HG02571 (cell line): ENCODE results near the gene MCU.

Experiments used
- ATAC-seq: cut with Tn5 transposase; IDR thresholded peaks from one replicate; pipeline ENCODE4 v1.9.1; 2021; ENCODE audit warnings: mild to moderate bottlenecking, moderate library complexity; ENCODE audit not compliant: unreplicated experiment

MCU gene

DNA sequence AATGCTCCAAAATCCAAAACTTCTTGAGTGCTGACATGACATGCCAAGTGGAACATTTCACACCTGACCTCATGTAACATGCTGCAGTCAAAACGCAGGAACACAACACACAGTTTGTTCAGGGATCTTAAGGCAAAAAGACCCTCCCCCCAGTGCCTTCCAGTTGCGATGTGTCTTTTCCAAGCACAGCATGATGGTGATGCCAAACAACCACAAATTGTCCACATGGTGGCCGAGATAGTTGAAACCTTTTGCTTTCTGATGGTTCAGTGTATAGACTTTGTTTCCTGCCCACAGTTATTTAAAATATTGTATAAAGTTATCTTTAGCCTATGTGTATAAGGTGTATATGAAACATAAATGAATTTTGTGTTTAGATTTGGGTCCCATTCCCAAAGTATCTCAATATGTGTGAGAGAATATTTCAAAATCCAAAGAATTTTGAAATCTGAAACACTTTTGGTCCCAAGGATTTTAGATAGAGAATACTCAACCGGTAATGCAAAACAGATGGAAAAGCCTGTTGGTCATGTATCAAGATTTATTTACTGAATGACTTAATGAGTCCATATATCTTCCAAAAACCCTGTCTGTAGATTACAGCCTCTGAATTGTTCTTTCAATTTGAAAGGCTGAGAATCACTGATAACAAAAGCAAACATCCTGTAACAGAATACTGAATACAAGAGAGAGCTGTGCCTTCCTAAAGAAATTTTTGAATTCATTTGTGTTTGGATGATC, 108.2 kb downstream of the MCU start:
- no peak for ATAC-seq

DNA sequence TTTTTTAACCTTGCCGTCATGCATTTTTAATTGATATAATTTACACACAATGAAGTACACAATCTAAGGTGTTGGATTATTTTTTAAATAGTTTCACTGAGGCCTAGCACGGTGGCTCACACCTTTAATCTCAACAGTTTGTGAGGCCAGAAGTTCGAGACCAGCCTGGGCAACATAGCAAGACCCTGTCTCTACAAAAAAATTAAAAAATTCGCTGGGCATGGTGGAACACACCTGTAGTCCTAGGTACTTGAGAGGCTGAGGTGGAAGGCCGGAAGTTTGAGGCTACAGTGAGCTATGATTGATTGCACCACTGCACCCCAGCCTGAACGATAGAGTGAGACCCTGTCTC, 108.8 kb downstream of the MCU start:
- no peak for ATAC-seq

DNA sequence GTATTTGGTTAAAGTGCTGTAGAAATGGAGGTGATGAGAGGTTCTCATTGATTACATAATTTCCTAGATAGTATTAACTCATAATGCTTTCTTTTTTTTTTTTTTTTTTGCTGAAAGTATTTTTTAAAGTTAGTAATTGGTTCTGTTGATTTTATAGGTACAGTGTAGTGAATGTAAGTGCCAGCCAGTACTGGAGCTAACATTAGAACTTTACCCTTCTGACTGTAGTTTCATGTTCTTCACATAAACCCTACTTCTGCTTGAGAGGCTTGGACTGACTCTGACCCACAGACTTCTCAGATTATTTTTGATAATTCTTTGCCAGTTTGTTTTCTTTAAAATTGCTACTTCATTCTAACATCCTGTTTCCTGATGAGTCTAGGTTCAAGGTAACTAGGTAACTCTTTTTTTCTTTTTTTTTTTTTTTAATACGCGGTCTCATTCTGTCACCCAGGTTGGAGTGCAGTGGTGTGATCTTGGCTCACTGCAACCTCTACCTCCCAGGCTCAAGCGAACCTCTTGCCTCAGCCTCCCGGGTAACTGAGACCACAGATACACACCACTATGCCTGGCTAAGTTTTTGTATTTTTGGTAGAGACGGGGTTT, 109.4 kb downstream of the MCU start:
- ATAC-seq = no peak

DNA sequence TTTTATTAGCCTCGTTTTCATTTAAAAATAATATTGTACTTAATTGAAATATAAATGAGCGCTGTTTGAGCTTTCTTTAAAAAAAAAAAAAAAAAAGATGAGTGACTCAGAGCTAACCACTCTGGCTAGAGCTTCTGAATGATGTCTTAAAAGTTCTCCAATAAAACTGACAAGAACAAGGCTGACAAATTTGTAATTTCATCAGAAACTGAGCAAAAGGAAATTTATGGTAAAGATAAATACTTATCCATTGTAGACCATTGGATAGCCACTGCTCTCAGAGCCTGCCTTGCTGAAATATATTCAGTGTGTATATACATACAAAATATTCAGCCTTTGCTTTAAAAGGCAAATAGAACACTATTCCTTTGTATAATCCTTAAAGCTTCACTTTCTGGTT, 110.4 kb downstream of the MCU start:
- ATAC-seq = no peak

DNA sequence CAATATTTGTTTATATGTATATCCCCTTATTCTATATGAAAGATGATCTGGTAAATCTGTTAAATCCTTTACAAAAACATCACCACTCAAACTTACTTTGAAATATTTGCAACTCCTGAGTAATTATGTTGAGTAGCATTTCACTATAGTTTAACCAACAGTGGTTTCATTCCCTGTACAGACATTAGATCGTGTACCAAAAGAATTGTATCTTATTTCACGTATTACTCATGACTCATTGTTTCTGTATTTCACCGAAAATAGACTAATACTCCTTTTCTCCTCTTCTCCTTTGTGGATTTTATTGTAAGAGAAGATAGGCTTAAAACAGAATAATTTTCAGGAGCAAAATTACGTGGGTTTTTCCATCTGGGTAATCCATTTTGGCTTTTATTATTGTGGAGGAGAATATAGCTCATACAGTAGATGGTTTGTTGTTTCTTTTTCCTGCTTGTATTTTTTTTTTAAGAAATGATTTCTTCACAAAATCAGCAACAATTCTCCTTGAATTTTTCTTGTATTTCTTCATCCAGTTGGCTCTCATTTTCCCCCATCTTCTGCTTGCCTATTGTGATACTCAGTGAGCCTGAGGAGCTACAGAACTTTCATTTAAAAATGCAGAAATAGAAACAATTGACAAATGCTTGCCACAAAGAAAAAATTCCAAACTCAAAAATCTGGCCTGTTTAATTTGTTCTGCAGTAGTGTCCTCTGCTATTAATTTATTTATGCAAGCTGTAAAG, 111.0 kb downstream of the MCU start:
- no peak for ATAC-seq

DNA sequence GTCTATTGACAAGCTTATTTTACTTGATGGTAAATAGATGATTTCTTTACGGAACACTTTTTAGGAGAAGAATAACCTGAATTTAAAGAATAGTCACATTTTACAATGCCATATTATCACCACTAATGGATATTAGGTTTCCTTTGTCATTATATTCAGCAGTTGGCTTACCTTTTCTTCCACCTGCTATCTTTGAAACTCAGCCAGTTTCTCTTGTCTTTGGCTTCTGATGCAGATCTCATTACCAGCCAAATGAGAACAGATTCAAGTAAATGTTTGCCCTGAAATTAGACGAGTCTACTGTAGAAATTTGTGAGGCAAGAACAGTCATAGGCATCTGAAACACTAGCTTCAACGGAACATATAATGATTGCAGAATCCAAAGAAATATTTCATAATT, 116.1 kb downstream of the MCU start:
- no peak for ATAC-seq

DNA sequence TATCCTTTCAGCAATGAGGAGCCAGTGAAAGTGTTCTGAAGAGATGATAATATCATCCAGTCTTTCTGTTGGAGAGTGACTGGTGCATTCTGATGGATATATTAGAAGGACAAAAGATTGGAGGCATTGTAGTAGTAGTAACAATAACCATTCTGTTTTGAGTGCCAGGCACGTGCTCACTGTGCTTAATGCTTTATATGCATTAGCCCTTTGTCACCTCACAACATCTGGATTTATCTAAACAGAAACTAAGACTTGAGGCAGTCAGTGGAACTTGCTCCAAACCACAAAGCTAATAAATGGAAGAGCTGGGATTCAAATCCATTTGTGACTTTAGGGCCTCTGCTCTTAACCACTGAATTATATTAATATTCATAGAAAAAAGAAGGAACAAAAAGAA, 117.1 kb downstream of the MCU start:
- ATAC-seq = no peak

DNA sequence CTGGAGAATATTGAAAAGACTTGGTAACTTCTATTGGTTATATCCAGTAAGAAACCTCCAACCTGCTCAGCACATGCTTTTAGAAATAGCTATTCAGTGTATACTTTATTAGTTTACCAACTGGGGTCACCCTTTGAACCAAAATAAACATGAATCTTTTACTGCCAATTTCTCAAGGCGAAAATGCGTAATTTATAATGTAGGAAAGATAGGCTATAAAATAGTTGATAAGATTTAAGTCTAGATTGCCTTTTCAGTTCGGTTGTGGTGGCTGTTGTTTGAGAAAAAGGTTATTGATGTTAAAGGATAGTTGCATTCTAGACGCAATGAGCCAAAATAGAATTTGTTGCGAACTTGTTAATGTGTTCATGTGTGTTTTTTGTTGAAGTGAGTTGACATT, 119.0 kb downstream of the MCU start:
- no peak for ATAC-seq

DNA sequence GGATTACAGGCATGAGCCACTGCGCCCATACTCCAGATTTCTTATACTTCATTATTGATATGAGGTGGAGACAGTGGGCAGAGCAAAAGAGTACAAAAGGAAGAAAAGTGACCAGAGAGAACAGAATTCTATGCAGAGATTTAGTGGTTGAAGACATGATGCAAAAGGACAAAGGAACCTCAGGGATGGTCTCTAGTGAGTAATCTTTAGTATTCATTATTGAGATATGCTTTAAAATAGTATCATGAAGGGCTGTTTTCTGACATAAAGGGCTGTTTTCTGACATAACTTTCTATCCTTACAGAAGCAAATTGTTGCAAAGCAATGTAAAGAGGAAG, 120.4 kb downstream of the MCU start:
- no peak for ATAC-seq

DNA sequence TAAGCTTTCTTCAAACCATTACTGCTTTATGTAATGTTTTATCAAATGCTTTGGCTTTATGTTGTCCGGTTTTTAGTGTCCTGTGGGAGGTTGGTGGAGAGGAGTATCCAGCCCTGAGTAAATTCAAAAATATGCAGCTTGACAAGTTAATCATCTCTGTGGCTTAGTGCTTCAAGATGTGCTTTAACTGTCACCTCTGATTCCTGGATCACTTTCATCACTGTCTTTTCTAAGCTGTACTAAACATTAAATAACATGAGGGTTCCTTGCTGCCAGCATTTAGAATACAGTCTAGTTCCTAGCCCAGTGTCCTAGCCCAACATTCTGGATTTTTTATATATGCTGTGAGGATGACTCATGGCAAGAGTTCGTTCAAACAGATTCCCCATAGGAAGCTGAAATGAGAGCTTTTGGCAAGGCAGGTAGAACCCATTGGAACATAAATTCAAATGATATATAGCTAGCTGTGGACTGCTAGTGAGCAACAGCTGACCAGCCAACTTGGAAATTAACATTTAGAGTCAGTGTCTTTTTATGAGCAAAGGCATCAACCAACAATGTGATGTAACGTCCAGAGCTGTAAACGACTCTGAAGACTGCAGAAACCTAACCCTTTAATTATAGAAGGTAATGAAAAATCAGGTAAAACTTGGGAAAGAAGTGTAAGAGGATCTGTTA, 120.9 kb downstream of the MCU start:
- ATAC-seq = no peak

DNA sequence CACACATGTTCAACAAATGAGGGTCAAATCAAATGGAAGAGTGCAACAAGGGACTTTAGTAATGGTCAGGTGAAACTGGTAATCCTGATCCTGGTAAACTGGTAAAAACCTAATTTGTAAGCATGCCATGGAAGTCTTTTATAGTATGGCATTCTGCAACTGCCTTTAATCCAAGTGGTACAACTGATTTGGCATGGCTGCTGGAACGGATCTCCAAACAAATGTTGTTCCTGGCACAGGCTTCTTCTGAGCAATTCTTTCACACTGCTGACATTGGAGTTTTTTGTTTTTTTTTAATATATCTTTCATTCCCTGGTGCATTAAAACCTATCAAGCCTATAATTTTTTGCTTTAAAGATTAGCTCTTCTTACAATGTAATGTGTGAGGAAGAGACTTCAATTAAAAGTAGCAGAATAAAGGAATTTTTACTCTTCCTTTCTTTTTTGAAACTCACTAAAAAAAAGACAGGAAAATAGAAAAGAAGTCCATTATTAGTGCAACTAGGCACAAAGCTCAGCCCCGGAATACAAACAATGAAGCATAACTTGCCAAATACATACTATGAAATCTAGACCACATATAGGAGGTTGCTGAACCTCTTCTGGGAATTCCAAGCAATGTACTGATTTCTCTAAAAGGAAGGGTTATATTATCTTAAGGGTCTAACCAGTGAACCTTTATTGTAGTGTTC, 122.3 kb downstream of the MCU start:
- ATAC-seq = no peak

DNA sequence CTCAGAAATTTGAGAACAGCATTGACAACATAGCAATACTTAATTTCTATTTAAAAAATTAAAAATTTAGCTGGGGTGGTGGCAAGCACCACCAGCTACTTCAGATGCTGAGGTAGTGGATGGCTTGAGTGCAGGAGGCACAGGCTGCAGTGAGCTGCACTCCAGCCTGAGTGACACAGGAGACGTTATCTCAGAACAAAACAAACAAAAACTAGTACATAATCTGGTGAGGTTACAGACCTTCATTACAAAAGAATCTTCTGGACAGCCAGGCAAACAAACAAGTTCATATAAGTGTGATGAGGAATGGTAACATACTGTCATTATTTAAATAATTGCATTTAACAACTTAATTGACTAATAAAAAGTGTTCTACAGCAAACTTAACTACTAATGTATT, 124.6 kb downstream of the MCU start:
- ATAC-seq = no peak

DNA sequence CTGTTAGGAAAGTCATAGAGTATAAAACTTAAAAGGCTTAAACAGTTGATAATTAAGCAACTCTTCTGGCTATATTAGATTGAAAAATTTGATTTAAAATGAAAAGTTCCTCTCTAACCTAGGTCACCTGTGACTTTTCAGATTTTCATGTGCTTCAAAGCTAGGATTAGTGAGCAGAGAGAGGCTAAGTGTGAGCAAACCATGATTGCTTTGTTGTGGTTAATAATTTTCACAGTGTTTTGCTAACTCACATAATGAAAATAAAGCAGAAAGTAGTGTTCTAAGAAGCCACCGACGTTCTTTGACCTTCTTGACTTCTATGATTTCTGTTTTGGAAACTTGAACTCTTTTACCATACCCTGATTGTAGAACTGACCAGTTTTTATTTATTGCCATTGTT, 126.1 kb downstream of the MCU start:
- ATAC-seq = no peak

DNA sequence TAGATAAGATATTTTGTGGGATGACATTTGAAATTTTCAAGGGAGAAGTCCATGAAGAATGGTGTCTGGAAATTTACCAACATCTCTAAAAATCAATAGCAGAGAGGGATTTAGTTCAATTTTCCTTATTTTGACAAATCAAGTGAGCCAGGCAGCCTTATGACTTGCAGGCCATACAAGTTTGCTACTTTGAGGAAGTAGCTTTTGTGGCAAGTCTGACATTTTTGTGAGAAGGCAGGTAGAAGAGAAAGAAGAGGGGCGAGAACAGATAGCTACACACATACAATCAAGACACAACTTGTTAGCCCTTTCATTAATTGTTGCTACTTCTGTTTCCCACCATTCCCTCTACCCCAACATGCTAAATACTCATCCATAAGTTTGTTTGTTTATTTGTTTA, 127.1 kb downstream of the MCU start:
- no peak for ATAC-seq

DNA sequence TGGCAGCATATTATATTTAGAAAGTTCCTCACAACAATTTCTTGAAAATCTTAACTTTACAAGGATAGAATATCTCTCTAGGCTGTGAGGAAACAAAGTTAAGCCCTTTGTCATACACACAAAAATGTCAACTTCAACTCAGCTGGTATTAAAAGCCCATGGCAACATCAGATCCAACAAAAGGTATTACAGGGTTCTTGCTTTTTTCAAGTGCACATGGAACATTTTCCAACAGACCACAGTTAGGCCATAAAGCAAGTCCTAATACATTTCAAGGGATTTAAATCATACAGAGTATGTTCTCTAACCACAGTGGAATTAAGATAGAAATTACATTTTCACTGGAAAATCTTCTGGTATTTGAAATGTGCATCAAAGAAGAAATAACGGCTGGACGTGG, 129.7 kb downstream of the MCU start:
- no peak for ATAC-seq

DNA sequence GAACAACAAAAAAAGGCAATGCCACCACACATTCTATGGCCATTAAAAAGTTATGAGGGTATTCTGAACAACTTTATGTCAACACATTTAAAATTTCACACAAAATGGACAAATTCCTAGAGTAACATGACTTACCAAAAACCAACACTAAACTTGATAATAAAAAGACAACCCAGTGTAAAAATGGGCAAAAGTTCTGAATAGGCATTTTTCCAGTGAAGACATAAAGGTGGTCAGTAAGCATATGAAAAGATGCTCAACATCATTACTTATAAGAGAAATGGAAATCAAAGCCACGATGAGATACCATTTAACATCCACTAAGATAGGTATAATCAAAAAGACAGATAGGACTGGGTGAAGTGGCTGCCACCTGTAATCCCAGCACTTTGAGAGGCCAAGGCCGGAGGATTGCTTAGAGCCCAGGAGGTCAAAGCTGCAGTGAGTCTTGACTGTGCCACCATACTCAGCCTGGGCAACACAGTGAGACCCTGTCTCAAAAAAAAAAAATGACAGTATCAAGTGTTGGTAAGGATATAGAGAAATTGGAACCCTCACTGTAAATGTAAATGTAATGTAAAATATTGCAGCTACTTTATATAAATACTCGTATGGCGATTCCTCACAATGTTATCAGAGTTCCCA, 130.5 kb downstream of the MCU start:
- no peak for ATAC-seq

DNA sequence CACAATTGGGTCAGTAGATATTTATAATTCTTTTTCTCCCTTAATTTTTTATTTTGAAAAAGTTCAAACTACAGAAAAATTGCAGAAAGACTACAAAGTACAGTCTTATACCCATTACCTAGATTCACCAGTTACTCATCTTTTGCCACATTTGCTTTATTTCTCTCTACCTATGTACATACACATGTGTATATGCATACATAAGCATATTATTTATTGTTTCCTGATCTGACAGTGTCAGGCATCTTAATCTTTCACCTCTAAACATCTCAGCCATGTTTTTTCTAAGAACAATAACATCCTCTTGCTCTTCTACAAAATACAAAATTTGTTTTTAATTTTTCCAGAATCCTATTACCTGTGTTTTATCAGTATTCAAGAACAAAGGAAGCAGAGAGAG, 133.2 kb downstream of the MCU start:
- ATAC-seq = no peak

DNA sequence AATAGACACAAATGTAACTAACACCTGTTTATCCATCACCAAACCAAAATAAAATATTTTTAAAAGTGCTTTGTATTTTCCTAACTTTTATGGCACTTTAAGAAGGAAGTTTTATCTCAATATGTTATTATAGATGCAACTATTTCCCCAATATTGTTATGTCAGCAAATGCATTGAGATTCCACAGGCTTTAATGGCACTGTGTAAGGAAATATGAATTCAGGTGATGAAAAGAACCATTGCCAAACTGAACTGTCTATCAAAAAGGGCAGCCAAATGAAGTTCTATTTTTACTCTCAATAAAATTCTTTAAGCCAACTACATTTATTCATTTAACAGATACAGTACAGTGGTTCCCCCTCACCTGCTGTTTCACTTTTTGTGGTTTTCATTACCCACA, 134.4 kb downstream of the MCU start:
- ATAC-seq = no peak

DNA sequence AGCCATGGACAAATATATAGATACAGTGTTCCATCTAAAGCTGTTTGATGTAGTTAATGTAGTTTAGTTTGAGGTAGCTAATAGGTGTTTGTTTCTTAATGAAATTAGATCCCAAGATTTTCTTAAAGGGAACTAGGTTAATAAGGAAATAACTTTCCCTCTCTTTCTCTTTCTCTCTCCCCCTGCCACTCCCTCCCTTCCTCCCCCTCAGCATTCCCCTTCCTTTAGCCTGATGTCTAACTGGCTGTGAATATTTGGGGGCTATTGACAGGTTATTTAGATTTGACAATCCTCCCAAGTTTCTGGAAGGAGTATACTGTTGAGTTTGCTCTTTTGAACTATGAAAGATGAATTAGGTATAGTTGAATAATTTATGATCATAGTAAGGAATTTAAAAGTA, 136.4 kb downstream of the MCU start:
- ATAC-seq = no peak

DNA sequence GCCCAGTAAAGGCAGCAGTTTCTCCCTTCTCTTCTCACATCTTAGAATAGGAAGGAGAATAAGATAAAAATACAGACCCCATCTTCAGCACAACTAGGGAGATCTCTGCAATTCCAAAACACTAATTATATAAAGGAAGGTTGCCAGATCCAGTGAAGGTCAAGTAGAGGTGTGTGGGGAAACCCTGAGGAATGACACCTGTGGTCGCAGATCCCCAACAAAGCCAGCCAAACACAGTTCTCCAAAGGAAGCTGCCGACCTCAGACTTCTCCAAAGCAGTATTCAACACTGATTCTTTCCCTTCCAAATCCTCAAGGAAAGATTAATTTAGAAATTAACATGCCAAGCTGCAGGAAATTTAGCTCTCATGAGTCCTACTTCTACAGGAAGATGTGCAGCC, 138.7 kb downstream of the MCU start:
- no peak for ATAC-seq
